ENCODE measurements around the gene SV2B. TPM values are rescaled to one million over a fixed set of nuclear protein-coding genes. Genes with fewer than 3 reads are reported as not detected.

The SV2B gene
- total RNA-seq, 1 experiment from 2014 or later: not detected

DNA sequence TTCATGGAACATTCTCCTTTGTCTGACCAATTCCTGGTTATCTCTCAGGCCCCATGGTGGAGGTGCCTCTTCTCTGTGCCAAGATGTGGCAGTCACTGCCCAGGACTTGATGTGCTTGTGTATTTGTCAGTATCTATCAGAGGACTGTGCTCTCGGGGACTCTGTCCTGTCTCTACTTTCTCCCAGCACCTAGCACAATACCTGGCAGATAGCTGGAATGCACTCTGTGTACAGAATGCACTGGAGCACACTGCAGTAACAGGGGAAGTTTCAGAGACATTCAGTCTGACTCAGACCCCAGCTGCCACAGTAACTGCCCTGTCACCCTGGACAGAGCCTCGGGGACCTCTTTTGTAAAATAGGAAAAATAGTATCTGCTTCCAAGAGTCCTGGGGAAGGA lies 34.6 kb upstream of the SV2B start:
- H3K9ac ChIP-seq (ENCODE audit: extremely low read depth, insufficient read length, low read length): no peak overlapping the region
- no peaks in the 10 kb centered on the region for H3K79me1 ChIP-seq (ENCODE audit: insufficient read depth, low read depth, low read length, poor library complexity, severe bottlenecking)
- no peak overlapping the region for H3K4me3 Mint-ChIP-seq

More for the DNA sequence above, 34.6 kb upstream of the SV2B start:
- TF ChIP-seq, protein P1, sequence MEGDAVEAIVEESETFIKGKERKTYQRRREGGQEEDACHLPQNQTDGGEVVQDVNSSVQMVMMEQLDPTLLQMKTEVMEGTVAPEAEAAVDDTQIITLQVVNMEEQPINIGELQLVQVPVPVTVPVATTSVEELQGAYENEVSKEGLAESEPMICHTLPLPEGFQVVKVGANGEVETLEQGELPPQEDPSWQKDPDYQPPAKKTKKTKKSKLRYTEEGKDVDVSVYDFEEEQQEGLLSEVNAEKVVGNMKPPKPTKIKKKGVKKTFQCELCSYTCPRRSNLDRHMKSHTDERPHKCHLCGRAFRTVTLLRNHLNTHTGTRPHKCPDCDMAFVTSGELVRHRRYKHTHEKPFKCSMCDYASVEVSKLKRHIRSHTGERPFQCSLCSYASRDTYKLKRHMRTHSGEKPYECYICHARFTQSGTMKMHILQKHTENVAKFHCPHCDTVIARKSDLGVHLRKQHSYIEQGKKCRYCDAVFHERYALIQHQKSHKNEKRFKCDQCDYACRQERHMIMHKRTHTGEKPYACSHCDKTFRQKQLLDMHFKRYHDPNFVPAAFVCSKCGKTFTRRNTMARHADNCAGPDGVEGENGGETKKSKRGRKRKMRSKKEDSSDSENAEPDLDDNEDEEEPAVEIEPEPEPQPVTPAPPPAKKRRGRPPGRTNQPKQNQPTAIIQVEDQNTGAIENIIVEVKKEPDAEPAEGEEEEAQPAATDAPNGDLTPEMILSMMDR (conservative IDR thresholded peaks at IDR 0.05): no peak
- no peak overlapping the region for H2AFZ ChIP-seq (ENCODE audit: low read length)
- H3K9me3 ChIP-seq (ENCODE audit: control insufficient read depth, low read depth, low read length): peaks cover 4% of the 10 kb centered on the region
- H3K79me2 ChIP-seq (ENCODE audit: insufficient read depth, low read length): no peaks in the 10 kb centered on the region; the same call in 1 of the 2 replicates
- no peak overlapping the region for H3K14ac ChIP-seq (ENCODE audit: insufficient read depth, low read length)
- DNase-seq: no peak
- no peak overlapping the region for H3K56ac ChIP-seq (ENCODE audit: insufficient read length, low read depth, low read length)
- no peak overlapping the region for H2AK5ac ChIP-seq (ENCODE audit: insufficient read length, low read length)
- H3K27me3 Mint-ChIP-seq (ENCODE audit: low read depth): peaks cover 2% of the 10 kb centered on the region
- H2BK5ac ChIP-seq (ENCODE audit: insufficient read length, low read length): no peak overlapping the region
- no peaks in the 10 kb centered on the region for H3K4me1 ChIP-seq (ENCODE audit: insufficient read depth, low read length)
- H4K8ac ChIP-seq (replicated peaks; ENCODE audit: insufficient read length, low read depth, low read length): no peak overlapping the region
- peaks cover 0 to 2% of the 10 kb centered on the region in 2 experiments; a peak in 1 of 4 replicates for H3K4me1 Mint-ChIP-seq
- no peaks in the 10 kb centered on the region for H3K23me2 ChIP-seq (ENCODE audit: insufficient read length, low read depth, low read length, poor library complexity, severe bottlenecking)
- no CpG with 5 or more reads among the region's 2 CpGs for WGBS (ENCODE audit: extremely low coverage, insufficient read length, low lambda C conversion rate)
- H3K4me2 ChIP-seq (ENCODE audit: insufficient read depth, insufficient read length, low read length): no peak overlapping the region
- peaks cover 0 to 12% (median 3%) of the 10 kb centered on the region in 3 experiments; a peak in 4 of 7 replicates for H3K36me3 Mint-ChIP-seq (ENCODE audit: insufficient read depth in 1 of 3, low read depth in 3 of 3)
- no peak overlapping the region for H2BK20ac ChIP-seq (ENCODE audit: low read depth, low read length, poor library complexity, severe bottlenecking)
- no peak overlapping the region for H3K4ac ChIP-seq (ENCODE audit: low read depth, low read length)
- H2BK120ac ChIP-seq (ENCODE audit: low read depth, low read length, poor library complexity, severe bottlenecking): no peak overlapping the region
- no peak overlapping the region for H3K23ac ChIP-seq (ENCODE audit: insufficient read length, low read depth, low read length)
- no peak overlapping the region for H3K27ac ChIP-seq (ENCODE audit: insufficient read length, low read depth, low read length)
- no peak overlapping the region for H2BK15ac ChIP-seq (ENCODE audit: low read depth, low read length)
- H3K27me3 ChIP-seq (ENCODE audit: insufficient read depth, low read length): no peaks in the 10 kb centered on the region
- no peak overlapping the region for H3K18ac ChIP-seq (ENCODE audit: insufficient read length, low read depth, low read length)
- peaks cover 7 to 12% of the 10 kb centered on the region in 2 experiments for H3K9me3 Mint-ChIP-seq
- no peak overlapping the region for H4K91ac ChIP-seq (ENCODE audit: insufficient read length, low read depth, low read length)
- H4K20me1 ChIP-seq (ENCODE audit: control insufficient read depth, insufficient read depth, insufficient read length): no peaks in the 10 kb centered on the region
- no peak overlapping the region for H3T11ph ChIP-seq (ENCODE audit: low read length)
- H3K27ac Mint-ChIP-seq: no peak overlapping the region; a peak in 1 of 7 replicates
- no peak overlapping the region for H2BK12ac ChIP-seq (ENCODE audit: insufficient read length, low read depth, low read length)
- no peak overlapping the region for H4K5ac ChIP-seq (ENCODE audit: insufficient read length, low read depth, low read length)

All from H9 (cell line).